SK-N-SH treated with all-trans-retinoic acid at 6 μM for 48 hours (cell line): ENCODE results near the gene LENEP.

Experiments used
- ATAC-seq: fragments of 200-7000 bp; cut with Tn5 transposase; 3 replicates; pipeline ENCODE4 v1.9.1; 2020; ENCODE audit warnings: mild to moderate bottlenecking, moderate library complexity
- ARNTL ChIP-seq: fragments of 450-650 bp; formaldehyde crosslinking; IDR thresholded peaks from 2 replicates; pipeline ENCODE4 v1.5.0; 2020; ENCODE audit warnings: low read depth, mild to moderate bottlenecking, moderate library complexity, borderline replicate concordance
- BACH2 ChIP-seq: fragments of 250-450 bp; sonication (Bioruptor Pico); IDR thresholded peaks from 2 replicates; pipeline ENCODE4 v1.9.0; 2021; ENCODE audit warnings: mild to moderate bottlenecking, borderline replicate concordance
- CREB5 ChIP-seq: fragments of 250-450 bp; sonication (Bioruptor Pico); IDR thresholded peaks from 2 replicates; pipeline ENCODE4 v1.5.1; 2020; ENCODE audit warnings: low read depth, mild to moderate bottlenecking, moderate library complexity
- CSDC2 ChIP-seq: fragments of 250-450 bp; sonication (Bioruptor Pico); IDR thresholded peaks from 2 replicates; pipeline ENCODE4 v1.5.0; 2020; ENCODE audit warnings: mild to moderate bottlenecking, moderate library complexity
- CSRNP3 ChIP-seq: fragments of 250-450 bp; sonication (Bioruptor Pico); IDR thresholded peaks from 2 replicates; pipeline ENCODE4 v1.5.1; 2021; ENCODE audit warnings: mild to moderate bottlenecking, moderate library complexity
- ESRRG ChIP-seq: fragments of 250-450 bp; sonication (Bioruptor Pico); IDR thresholded peaks from 2 replicates; pipeline ENCODE4 v1.6.1; 2021; ENCODE audit warnings: mild to moderate bottlenecking
- GLIS3 ChIP-seq: fragments of 250-450 bp; sonication (Bioruptor Pico); IDR thresholded peaks from 2 replicates; pipeline ENCODE4 v1.5.0; 2020; ENCODE audit warnings: mild to moderate bottlenecking, moderate library complexity
- ISL1 ChIP-seq: fragments of 250-450 bp; sonication (Bioruptor Pico); IDR thresholded peaks from 2 replicates; pipeline ENCODE4 v2.1.2; 2022; ENCODE audit warnings: mild to moderate bottlenecking, moderate library complexity
- OSR1 ChIP-seq: fragments of 250-450 bp; sonication (Bioruptor Pico); IDR thresholded peaks from 2 replicates; pipeline ENCODE4 v1.8.0; 2022; ENCODE audit warnings: moderate library complexity, mild to moderate bottlenecking, inconsistent platforms
- POU6F1 ChIP-seq: fragments of 250-450 bp; sonication (Bioruptor Pico); IDR thresholded peaks from 2 replicates; pipeline ENCODE4 v1.8.0; 2021; ENCODE audit warnings: low read depth, mild to moderate bottlenecking, moderate library complexity, borderline replicate concordance
- PPARA ChIP-seq: fragments of 250-450 bp; sonication (Bioruptor Pico); IDR thresholded peaks from 2 replicates; pipeline ENCODE4 v1.5.0; 2020; ENCODE audit warnings: mild to moderate bottlenecking, borderline replicate concordance
- RARB ChIP-seq: fragments of 250-450 bp; sonication (Bioruptor Pico); IDR thresholded peaks from 2 replicates; pipeline ENCODE4 v1.8.0; 2021; ENCODE audit warnings: mild to moderate bottlenecking, moderate library complexity
- SNAI2 ChIP-seq: fragments of 250-450 bp; sonication (Bioruptor Pico); IDR thresholded peaks from 2 replicates; pipeline ENCODE4 v1.5.0; 2020; ENCODE audit warnings: mild to moderate bottlenecking, moderate library complexity
- TCF4 ChIP-seq: fragments of 250-450 bp; sonication (Bioruptor Pico); IDR thresholded peaks from 2 replicates; pipeline ENCODE4 v1.8.0; 2021; ENCODE audit warnings: mild to moderate bottlenecking, moderate library complexity, borderline replicate concordance
- TOX ChIP-seq: fragments of 250-450 bp; sonication (Bioruptor Pico); IDR thresholded peaks from 2 replicates; pipeline ENCODE4 v1.8.0; 2021; ENCODE audit warnings: mild to moderate bottlenecking, moderate library complexity, borderline replicate concordance
- ZC3H10 ChIP-seq: fragments of 250-450 bp; sonication (Bioruptor Pico); IDR thresholded peaks from 2 replicates; pipeline ENCODE4 v1.5.1; 2021; ENCODE audit warnings: mild to moderate bottlenecking, moderate library complexity
- ZFP3 ChIP-seq: fragments of 250-450 bp; sonication (Bioruptor Pico); IDR thresholded peaks from 2 replicates; pipeline ENCODE4 v1.5.0; 2020; ENCODE audit warnings: mild to moderate bottlenecking, moderate library complexity
- ZFP30 ChIP-seq: fragments of 450-650 bp; formaldehyde crosslinking; IDR thresholded peaks from 2 replicates; pipeline ENCODE4 v1.5.0; 2022; ENCODE audit warnings: mild to moderate bottlenecking, moderate library complexity
- ZNF565 ChIP-seq: fragments of 450-650 bp; formaldehyde crosslinking; conservative IDR thresholded peaks from 2 replicates; pipeline ENCODE4 v1.5.0; 2020; ENCODE audit warnings: low read depth, mild to moderate bottlenecking, moderate library complexity
- ZNF70 ChIP-seq: fragments of 450-650 bp; formaldehyde crosslinking; IDR thresholded peaks from 2 replicates; pipeline ENCODE4 v1.5.0; 2020; ENCODE audit warnings: mild to moderate bottlenecking, moderate library complexity
- ZNF8 ChIP-seq: fragments of 450-650 bp; formaldehyde crosslinking; IDR thresholded peaks from 2 replicates; pipeline ENCODE4 v1.5.0; 2020; ENCODE audit warnings: mild to moderate bottlenecking, moderate library complexity
- TF ChIP-seq, protein P1 (sequence below): fragments of 250-450 bp; sonication (Bioruptor Pico); IDR thresholded peaks from 2 replicates; pipeline ENCODE4 v1.8.0; 2020; ENCODE audit warnings: mild to moderate bottlenecking, moderate library complexity, borderline replicate concordance
- TF ChIP-seq, protein P2 (sequence below): fragments of 250-450 bp; sonication (Bioruptor Pico); IDR thresholded peaks from 2 replicates; pipeline ENCODE4 v1.5.0; 2020; ENCODE audit warnings: mild to moderate bottlenecking, moderate library complexity

Gene LENEP

GRCh38 chr1:155029513-155030242, 36.3 kb downstream of the LENEP start:
- no peak for TF ChIP-seq TOX (CRISPR knock-in tag)
- no peak for TF ChIP-seq CREB5 (CRISPR knock-in tag)
- TF ChIP-seq BACH2 = no peak
- TF ChIP-seq, protein P1, sequence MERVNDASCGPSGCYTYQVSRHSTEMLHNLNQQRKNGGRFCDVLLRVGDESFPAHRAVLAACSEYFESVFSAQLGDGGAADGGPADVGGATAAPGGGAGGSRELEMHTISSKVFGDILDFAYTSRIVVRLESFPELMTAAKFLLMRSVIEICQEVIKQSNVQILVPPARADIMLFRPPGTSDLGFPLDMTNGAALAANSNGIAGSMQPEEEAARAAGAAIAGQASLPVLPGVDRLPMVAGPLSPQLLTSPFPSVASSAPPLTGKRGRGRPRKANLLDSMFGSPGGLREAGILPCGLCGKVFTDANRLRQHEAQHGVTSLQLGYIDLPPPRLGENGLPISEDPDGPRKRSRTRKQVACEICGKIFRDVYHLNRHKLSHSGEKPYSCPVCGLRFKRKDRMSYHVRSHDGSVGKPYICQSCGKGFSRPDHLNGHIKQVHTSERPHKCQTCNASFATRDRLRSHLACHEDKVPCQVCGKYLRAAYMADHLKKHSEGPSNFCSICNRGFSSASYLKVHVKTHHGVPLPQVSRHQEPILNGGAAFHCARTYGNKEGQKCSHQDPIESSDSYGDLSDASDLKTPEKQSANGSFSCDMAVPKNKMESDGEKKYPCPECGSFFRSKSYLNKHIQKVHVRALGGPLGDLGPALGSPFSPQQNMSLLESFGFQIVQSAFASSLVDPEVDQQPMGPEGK (CRISPR knock-in tag) = no peak
- no peak for TF ChIP-seq ARNTL (CRISPR knock-in tag)
- no peak for TF ChIP-seq RARB (CRISPR knock-in tag)
- TF ChIP-seq TCF4 (CRISPR knock-in tag) = no peak
- no peak for TF ChIP-seq ZC3H10 (CRISPR knock-in tag)
- TF ChIP-seq CSDC2 (CRISPR knock-in tag) = no peak
- no peak for TF ChIP-seq ZNF70 (CRISPR knock-in tag)
- TF ChIP-seq ZNF8 (CRISPR knock-in tag) = no peak
- TF ChIP-seq ZFP30 (CRISPR knock-in tag) = no peak
- no peak for TF ChIP-seq ESRRG (CRISPR knock-in tag)
- TF ChIP-seq GLIS3 (CRISPR knock-in tag) = no peak
- no peak; the same call in 2 of the 3 replicates for ATAC-seq

- no peak for TF ChIP-seq POU6F1 (CRISPR knock-in tag)
- TF ChIP-seq ARNTL (CRISPR knock-in tag) = no peak
- TF ChIP-seq RARB (CRISPR knock-in tag) = no peak
- TF ChIP-seq, protein P1 (CRISPR knock-in tag) = no peak
- no peak for TF ChIP-seq ZNF8 (CRISPR knock-in tag)
- no peak for TF ChIP-seq CSRNP3 (CRISPR knock-in tag)
- TF ChIP-seq, protein P2, sequence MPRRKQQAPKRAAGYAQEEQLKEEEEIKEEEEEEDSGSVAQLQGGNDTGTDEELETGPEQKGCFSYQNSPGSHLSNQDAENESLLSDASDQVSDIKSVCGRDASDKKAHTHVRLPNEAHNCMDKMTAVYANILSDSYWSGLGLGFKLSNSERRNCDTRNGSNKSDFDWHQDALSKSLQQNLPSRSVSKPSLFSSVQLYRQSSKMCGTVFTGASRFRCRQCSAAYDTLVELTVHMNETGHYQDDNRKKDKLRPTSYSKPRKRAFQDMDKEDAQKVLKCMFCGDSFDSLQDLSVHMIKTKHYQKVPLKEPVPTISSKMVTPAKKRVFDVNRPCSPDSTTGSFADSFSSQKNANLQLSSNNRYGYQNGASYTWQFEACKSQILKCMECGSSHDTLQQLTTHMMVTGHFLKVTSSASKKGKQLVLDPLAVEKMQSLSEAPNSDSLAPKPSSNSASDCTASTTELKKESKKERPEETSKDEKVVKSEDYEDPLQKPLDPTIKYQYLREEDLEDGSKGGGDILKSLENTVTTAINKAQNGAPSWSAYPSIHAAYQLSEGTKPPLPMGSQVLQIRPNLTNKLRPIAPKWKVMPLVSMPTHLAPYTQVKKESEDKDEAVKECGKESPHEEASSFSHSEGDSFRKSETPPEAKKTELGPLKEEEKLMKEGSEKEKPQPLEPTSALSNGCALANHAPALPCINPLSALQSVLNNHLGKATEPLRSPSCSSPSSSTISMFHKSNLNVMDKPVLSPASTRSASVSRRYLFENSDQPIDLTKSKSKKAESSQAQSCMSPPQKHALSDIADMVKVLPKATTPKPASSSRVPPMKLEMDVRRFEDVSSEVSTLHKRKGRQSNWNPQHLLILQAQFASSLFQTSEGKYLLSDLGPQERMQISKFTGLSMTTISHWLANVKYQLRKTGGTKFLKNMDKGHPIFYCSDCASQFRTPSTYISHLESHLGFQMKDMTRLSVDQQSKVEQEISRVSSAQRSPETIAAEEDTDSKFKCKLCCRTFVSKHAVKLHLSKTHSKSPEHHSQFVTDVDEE (CRISPR knock-in tag) = no peak
- no peak for TF ChIP-seq ZNF70 (CRISPR knock-in tag)
- no peak for TF ChIP-seq ZC3H10 (CRISPR knock-in tag)
- no peak for TF ChIP-seq ZFP3
- TF ChIP-seq SNAI2 (CRISPR knock-in tag) = no peak
- TF ChIP-seq ISL1 (CRISPR knock-in tag) = no peak
- TF ChIP-seq ZNF565 = no peak
- no peak for TF ChIP-seq OSR1 (CRISPR knock-in tag)
- TF ChIP-seq TOX (CRISPR knock-in tag) = no peak
- no peak for TF ChIP-seq CREB5 (CRISPR knock-in tag)
- no peak for TF ChIP-seq PPARA (CRISPR knock-in tag)
- TF ChIP-seq TCF4 (CRISPR knock-in tag) = no peak
- TF ChIP-seq GLIS3 (CRISPR knock-in tag) = no peak
Observed at GRCh38 chr1:155030243-155030795, 36.9 kb downstream of the LENEP start.

More at GRCh38 chr1:155030243-155030795, 36.9 kb downstream of the LENEP start:
- ATAC-seq = no peak
